Measurements from ENCODE around the gene CEACAM18.

Gene CEACAM18

GRCh38 chr19:51448011-51448410 lies 30.3 kb upstream of the CEACAM18 start:
- Histone ChIP-seq H2AFZ (ENCODE audit: low read length) (no peak overlapping the region), H3K4me2 (ENCODE audit: low read length) (no peak overlapping the region), H3K9me3 (ENCODE audit: low read length) (no peaks in the 10 kb centered on the region), H3F3A (ENCODE audit: insufficient read depth, low read length) (no peaks in the 10 kb centered on the region), H3K27me3 (ENCODE audit: insufficient read depth, low read length) (no peaks in the 10 kb centered on the region; the same call in 1 of the 2 replicates), H3K9ac (ENCODE audit: low read length) (no peak overlapping the region), H3K4me3 (ENCODE audit: low read depth, low read length, poor library complexity, severe bottlenecking) (no peak overlapping the region), H3K27ac (ENCODE audit: low read depth, low read length, poor library complexity, severe bottlenecking) (no peak overlapping the region), H3K79me2 (ENCODE audit: insufficient read depth, low read length) (no peaks in the 10 kb centered on the region), H4K20me1 (ENCODE audit: insufficient read depth, low read length) (no peaks in the 10 kb centered on the region), H3K9me2 (ENCODE audit: low read depth, low read length) (no peaks in the 10 kb centered on the region), H3K36me3 (ENCODE audit: insufficient read depth, low read length) (no peaks in the 10 kb centered on the region; the same call in 1 of the 2 replicates), H3K4me1 (ENCODE audit: insufficient read depth, low read length, severe bottlenecking) (no peaks in the 10 kb centered on the region)
- TF ChIP-seq CTCF (IDR thresholded peaks at IDR 0.05; ENCODE audit: low read length) (no peak), EZH2 (IDR thresholded peaks at IDR 0.05; ENCODE audit: borderline replicate concordance, low read length) (no peak)

- Histone ChIP-seq H3K4me3 (ENCODE audit: low read depth, low read length, poor library complexity, severe bottlenecking) (no peak overlapping the region), H2AFZ (ENCODE audit: low read length) (no peak overlapping the region), H3K4me2 (ENCODE audit: low read length) (no peak overlapping the region), H3K9me3 (ENCODE audit: low read length) (no peaks in the 10 kb centered on the region), H3K27ac (ENCODE audit: low read depth, low read length, poor library complexity, severe bottlenecking) (no peak overlapping the region), H3K36me3 (ENCODE audit: insufficient read depth, low read length) (no peaks in the 10 kb centered on the region; the same call in 1 of the 2 replicates), H3K9ac (ENCODE audit: low read length) (no peak overlapping the region), H3K27me3 (ENCODE audit: insufficient read depth, low read length) (no peaks in the 10 kb centered on the region; the same call in 1 of the 2 replicates), H3F3A (ENCODE audit: insufficient read depth, low read length) (no peaks in the 10 kb centered on the region), H3K9me2 (ENCODE audit: low read depth, low read length) (no peaks in the 10 kb centered on the region), H4K20me1 (ENCODE audit: insufficient read depth, low read length) (no peaks in the 10 kb centered on the region), H3K4me1 (ENCODE audit: insufficient read depth, low read length, severe bottlenecking) (no peaks in the 10 kb centered on the region), H3K79me2 (ENCODE audit: insufficient read depth, low read length) (no peaks in the 10 kb centered on the region)
- TF ChIP-seq CTCF (IDR thresholded peaks at IDR 0.05; ENCODE audit: low read length) = no peak
- no peak for TF ChIP-seq EZH2 (IDR thresholded peaks at IDR 0.05; ENCODE audit: borderline replicate concordance, low read length)
Observed at GRCh38 chr19:51448411-51449016, 29.8 kb upstream of the CEACAM18 start.

DNA sequence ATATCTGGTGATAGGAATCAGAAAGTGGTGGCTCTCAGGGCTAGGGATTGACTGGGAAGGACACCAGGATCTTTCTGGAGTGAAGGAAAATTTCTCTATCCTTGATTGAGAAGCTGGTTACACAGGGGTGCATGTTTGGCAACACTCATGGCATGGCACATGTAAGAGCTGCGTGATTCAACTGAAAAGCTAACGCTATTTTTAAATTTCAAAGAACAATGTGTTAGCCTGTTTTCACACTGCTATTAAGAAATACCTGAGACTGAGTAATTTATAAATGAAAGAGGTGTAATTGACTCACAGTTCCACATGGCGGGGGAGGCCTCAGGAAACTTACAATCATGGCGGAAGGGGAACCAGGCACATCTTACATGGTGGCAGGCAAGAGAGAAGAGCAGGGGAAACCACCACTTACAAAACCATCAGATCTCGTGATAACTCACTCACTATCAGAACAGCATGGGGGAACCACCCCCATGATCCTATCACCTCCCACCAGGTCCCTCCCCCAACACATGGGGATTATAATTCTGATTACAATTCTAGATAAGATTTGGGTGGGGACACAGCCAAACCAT lies 27.5 kb upstream of the CEACAM18 start:
- Histone ChIP-seq H3K79me2 (ENCODE audit: insufficient read depth, low read length) (no peaks in the 10 kb centered on the region), H3K9me3 (ENCODE audit: low read length) (no peaks in the 10 kb centered on the region), H4K20me1 (ENCODE audit: insufficient read depth, low read length) (no peaks in the 10 kb centered on the region)

More for the DNA sequence above, 27.5 kb upstream of the CEACAM18 start:
- Histone ChIP-seq H3K4me3 (ENCODE audit: low read depth, low read length, poor library complexity, severe bottlenecking) (no peak overlapping the region), H3K36me3 (ENCODE audit: insufficient read depth, low read length) (no peaks in the 10 kb centered on the region; the same call in 1 of the 2 replicates), H3K27me3 (ENCODE audit: insufficient read depth, low read length) (no peaks in the 10 kb centered on the region; the same call in 1 of the 2 replicates), H3K9ac (ENCODE audit: low read length) (no peak overlapping the region), H3K9me2 (ENCODE audit: low read depth, low read length) (no peaks in the 10 kb centered on the region), H3K27ac (ENCODE audit: low read depth, low read length, poor library complexity, severe bottlenecking) (no peak overlapping the region), H3K4me2 (ENCODE audit: low read length) (no peak overlapping the region), H3F3A (ENCODE audit: insufficient read depth, low read length) (no peaks in the 10 kb centered on the region), H3K4me1 (ENCODE audit: insufficient read depth, low read length, severe bottlenecking) (no peaks in the 10 kb centered on the region), H2AFZ (ENCODE audit: low read length) (no peak overlapping the region)
- TF ChIP-seq CTCF (IDR thresholded peaks at IDR 0.05; ENCODE audit: low read length) (no peak), EZH2 (IDR thresholded peaks at IDR 0.05; ENCODE audit: borderline replicate concordance, low read length) (no peak)
